Endodermal cell (in vitro differentiated cells): ENCODE results near the gene MPRIP. TPM values are rescaled to one million over a fixed set of nuclear protein-coding genes. Genes with fewer than 3 reads are reported as not detected.

Experiments used
- DNase-seq: peaks from one replicate; pipeline ENCODE4 v3.0.0-alpha.2; 2017
- H3K27ac ChIP-seq: 2 replicates; pipeline ENCODE4 v1.5.1; 2013; ENCODE audit warnings: mild to moderate bottlenecking, low read depth, low read length, moderate library complexity
- H3K27me3 ChIP-seq: 2 replicates; pipeline ENCODE4 v1.6.1; 2013; ENCODE audit warnings: mild to moderate bottlenecking, low read length, moderate library complexity; ENCODE audit not compliant: insufficient read depth, control insufficient read depth, poor library complexity, severe bottlenecking
- H3K36me3 ChIP-seq: 2 replicates; pipeline ENCODE4 v1.7.0; 2013; ENCODE audit warnings: mild to moderate bottlenecking, low read length, moderate library complexity; ENCODE audit not compliant: control insufficient read depth, insufficient read depth
- H3K4me1 ChIP-seq: one replicate; pipeline ENCODE4 v1.7.0; 2013; ENCODE audit warnings: low read length; ENCODE audit not compliant: control insufficient read depth, insufficient read depth
- H3K4me3 ChIP-seq: 2 replicates; pipeline ENCODE4 v1.5.1; 2013; ENCODE audit warnings: mild to moderate bottlenecking, low read length, moderate library complexity
- H3K9ac ChIP-seq: 2 replicates; pipeline ENCODE4 v1.6.1; 2013; ENCODE audit warnings: mild to moderate bottlenecking, low read length, moderate library complexity; ENCODE audit not compliant: poor library complexity, severe bottlenecking; ENCODE audit errors: extremely low read depth
- H3K9me3 ChIP-seq: 2 replicates; pipeline ENCODE4 v1.6.1; 2013; ENCODE audit warnings: mild to moderate bottlenecking, low read length, moderate library complexity; ENCODE audit not compliant: control insufficient read depth
- H3K27ac Mint-ChIP-seq: 2 replicates; pipeline ENCODE4 v1.8.0; 2020; ENCODE audit warnings: mixed read lengths
- H3K27me3 Mint-ChIP-seq: 2 replicates; pipeline ENCODE4 v1.8.0; 2021; ENCODE audit warnings: mild to moderate bottlenecking, mixed read lengths; ENCODE audit not compliant: insufficient read depth
- H3K36me3 Mint-ChIP-seq: 2 replicates; pipeline ENCODE4 v1.8.0; 2020; ENCODE audit warnings: low read depth, mixed read lengths
- H3K4me1 Mint-ChIP-seq: 2 replicates; pipeline ENCODE4 v1.8.0; 2020; ENCODE audit warnings: mixed read lengths
- H3K4me3 Mint-ChIP-seq: 2 replicates; pipeline ENCODE4 v1.8.0; 2020; ENCODE audit warnings: mild to moderate bottlenecking, moderate library complexity, mixed read lengths
- H3K9me3 Mint-ChIP-seq: 2 replicates; pipeline ENCODE4 v1.8.0; 2020; ENCODE audit warnings: mild to moderate bottlenecking, mixed read lengths
- CTCF ChIP-seq: fragments of 200-600 bp; sonication (generic); conservative IDR thresholded peaks from 2 replicates; pipeline ENCODE4 v1.5.0; 2021; ENCODE audit warnings: antibody characterized with exemption, mild to moderate bottlenecking
- WGBS, 2 experiments: methylation state at CpG; one replicate each; pipeline versions ENCODE4 v1.1.5 to v1.1.7; 2013; ENCODE audit warnings: missing lambda C conversion rate in 2 of 2, mixed read lengths in 1 of 2; ENCODE audit not compliant: insufficient coverage in 1 of 2, insufficient read length in 1 of 2; 5-methylcytosine and 5-hydroxymethylcytosine counted together
- total RNA-seq, 2 donors: library from RNA; stranded (reverse); fragmentation: NEBNext Ultra II Directional in 1 of 2; extraction: Animal tissue kit (Norgen Biotek cat#: 25700) in 1 of 2; gene quantifications; 2 replicates in 1 of 2; 3 replicates in 1 of 2; pipeline ENCODE4 v1.2.1, GENCODE V29; 2021

Gene MPRIP
- total RNA-seq, 2 donors from 2014 or later, result 154 to 155 TPM

GRCh38 chr17:17128476-17129075 lies 86.3 kb downstream of the MPRIP start:
- Mint-ChIP-seq H3K27me3 (no peaks in the 10 kb centered on the region), H3K36me3 (peaks cover 11% of the 10 kb centered on the region), H3K9me3 (no peaks in the 10 kb centered on the region), H3K4me1 (no peaks in the 10 kb centered on the region), H3K4me3 (no peak overlapping the region), H3K27ac (no peak overlapping the region)
- Histone ChIP-seq H3K4me3 (no peak overlapping the region), H3K27ac (no peak overlapping the region), H3K27me3 (no peaks in the 10 kb centered on the region), H3K36me3 (peaks cover 22% of the 10 kb centered on the region), H3K9ac (no peak overlapping the region), H3K9me3 (no peaks in the 10 kb centered on the region), H3K4me1 (no peaks in the 10 kb centered on the region)
- no peak for TF ChIP-seq CTCF
- WGBS, 2 experiments, result 92 to 97% methylated on average over 12 to 14 of the region's 14 CpGs
- DNase-seq, result no peak

GRCh38 chr17:17129466-17129865 lies 87.2 kb downstream of the MPRIP start:
- Histone ChIP-seq H3K9me3 (no peaks in the 10 kb centered on the region), H3K4me1 (no peaks in the 10 kb centered on the region), H3K27me3 (no peaks in the 10 kb centered on the region), H3K4me3 (no peak overlapping the region), H3K27ac (no peak overlapping the region), H3K9ac (no peak overlapping the region), H3K36me3 (peaks cover 22% of the 10 kb centered on the region)
- Mint-ChIP-seq H3K9me3 (no peaks in the 10 kb centered on the region), H3K36me3 (peaks cover 11% of the 10 kb centered on the region), H3K4me1 (no peaks in the 10 kb centered on the region), H3K27ac (no peak overlapping the region), H3K4me3 (no peak overlapping the region), H3K27me3 (no peaks in the 10 kb centered on the region)
- WGBS, 2 experiments, result 71 to 85% methylated on average over 1 to 4 of the region's 4 CpGs
- TF ChIP-seq CTCF, result no peak
- DNase-seq, result no peak

GRCh38 chr17:17130077-17130844 lies 88.0 kb downstream of the MPRIP start:
- Histone ChIP-seq H3K4me3 (no peak overlapping the region), H3K4me1 (no peaks in the 10 kb centered on the region), H3K9ac (no peak overlapping the region), H3K36me3 (peaks cover 22% of the 10 kb centered on the region), H3K9me3 (no peaks in the 10 kb centered on the region), H3K27me3 (no peaks in the 10 kb centered on the region), H3K27ac (no peak overlapping the region)
- DNase-seq, result no peak
- H3K4me1 Mint-ChIP-seq, result no peaks in the 10 kb centered on the region
- no peaks in the 10 kb centered on the region for H3K27me3 Mint-ChIP-seq
- no peak overlapping the region for H3K4me3 Mint-ChIP-seq
- H3K27ac Mint-ChIP-seq, result no peak overlapping the region
- H3K9me3 Mint-ChIP-seq, result no peaks in the 10 kb centered on the region
- 88 to 89% methylated on average over 1 to 12 of the region's 12 CpGs for WGBS, 2 experiments
- H3K36me3 Mint-ChIP-seq, result peaks cover 13% of the 10 kb centered on the region
- peak; percentile 34 for TF ChIP-seq CTCF
